Epithelial cell of proximal tubule (primary cell): ENCODE measurements around the gene FBXO17. TPM values are rescaled to one million over a fixed set of nuclear protein-coding genes. Genes with fewer than 3 reads are reported as not detected.
A peak's percentile ranks its signal among the peaks of the same experiment; 100 is the strongest.

Experiments used
- DNase-seq: peaks from one replicate; pipeline ENCODE4 v3.0.0-alpha.2; 2011; ENCODE audit warnings: low read depth
- H3K4me3 ChIP-seq: 2 replicates; pipeline ENCODE4 v1.5.1; 2011; ENCODE audit warnings: low read depth, mild to moderate bottlenecking, low read length
- CTCF ChIP-seq: conservative IDR thresholded peaks from 2 replicates; pipeline ENCODE4 v1.5.1; 2012; ENCODE audit warnings: low read depth, mild to moderate bottlenecking, low read length
- total RNA-seq: library from RNA; depleted of rRNA; stranded (reverse); fragments of >200 nt; gene quantifications from 2 replicates; pipeline ENCODE4 v1.2.3, GENCODE V29; 2015

The FBXO17 gene
- total RNA-seq, 1 donor from 2014 or later: 40.4 TPM

- no peak for DNase-seq
- no peak overlapping the region for H3K4me3 ChIP-seq
- TF ChIP-seq CTCF: no peak
Measured at GRCh38 chr19:38939957-38940356, 35.6 kb downstream of the FBXO17 start.

- DNase-seq: no peak
- no peak overlapping the region for H3K4me3 ChIP-seq
- no peak for TF ChIP-seq CTCF
Measured at GRCh38 chr19:38933544-38933943, 42.0 kb downstream of the FBXO17 start.

- H3K4me3 ChIP-seq: no peak overlapping the region
- TF ChIP-seq CTCF: peak; percentile 58
- DNase-seq: no peak
Measured at GRCh38 chr19:38932425-38933179, 42.9 kb downstream of the FBXO17 start.

DNA sequence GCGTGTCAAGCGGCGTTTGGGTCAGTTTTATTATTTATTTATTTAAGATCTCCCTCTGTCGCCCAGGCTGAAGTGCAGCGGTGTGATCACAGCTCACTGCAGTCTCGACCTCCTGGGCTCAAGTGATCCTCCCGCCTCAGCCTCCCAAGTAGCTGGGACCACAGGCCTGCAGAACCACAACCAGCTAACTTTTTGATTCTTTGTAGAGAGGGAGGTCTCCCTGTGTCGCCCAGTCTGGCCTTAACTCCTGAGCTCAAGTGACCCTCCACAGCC lies 44.1 kb downstream of the FBXO17 start:
- H3K4me3 ChIP-seq: peak overlapping the region; percentile 94
- no peak for TF ChIP-seq CTCF
- no peak for DNase-seq

- DNase-seq: peak; percentile 91
- H3K4me3 ChIP-seq: peak within 1 kb of the TSS; percentile 94
- TF ChIP-seq CTCF: no peak
Measured at GRCh38 chr19:38930776-38931520, 44.6 kb downstream of the FBXO17 start, which contains the start of gene MRPS12. Gene MRPS12 (plus strand): TSS chr19:38930944. CDS start chr19:38931295, 351 bp downstream.

GRCh38 chr19:38929929-38930775 lies 45.4 kb downstream of the FBXO17 start, which contains the start of gene SARS2:
Gene SARS2 (minus strand): TSS chr19:38930763. CDS start chr19:38930736, 27 bp downstream.
- TF ChIP-seq CTCF: peak; percentile 99
- peak; percentile 66 for DNase-seq
- H3K4me3 ChIP-seq: peak within 1 kb of the TSS; percentile 94
